Fibroblast of skin of abdomen (primary cell): ENCODE results near the gene TBC1D8.

ENCODE experiments used
- DNase-seq: peaks from one replicate; pipeline ENCODE4 v3.0.0-alpha.2; 2013

The TBC1D8 gene

GRCh38 chr2:101135412-101136296 is 15.5 kb downstream of the TBC1D8 start:
- no peak for DNase-seq

GRCh38 chr2:101133492-101134100 is 17.6 kb downstream of the TBC1D8 start:
- DNase-seq, result no peak

- DNase-seq, result no peak
These were observed 19.0 kb downstream of the TBC1D8 start for GRCh38 chr2:101132202-101132601.

- DNase-seq, result no peak
These were observed 21.1 kb downstream of the TBC1D8 start for GRCh38 chr2:101130081-101130480.

DNA sequence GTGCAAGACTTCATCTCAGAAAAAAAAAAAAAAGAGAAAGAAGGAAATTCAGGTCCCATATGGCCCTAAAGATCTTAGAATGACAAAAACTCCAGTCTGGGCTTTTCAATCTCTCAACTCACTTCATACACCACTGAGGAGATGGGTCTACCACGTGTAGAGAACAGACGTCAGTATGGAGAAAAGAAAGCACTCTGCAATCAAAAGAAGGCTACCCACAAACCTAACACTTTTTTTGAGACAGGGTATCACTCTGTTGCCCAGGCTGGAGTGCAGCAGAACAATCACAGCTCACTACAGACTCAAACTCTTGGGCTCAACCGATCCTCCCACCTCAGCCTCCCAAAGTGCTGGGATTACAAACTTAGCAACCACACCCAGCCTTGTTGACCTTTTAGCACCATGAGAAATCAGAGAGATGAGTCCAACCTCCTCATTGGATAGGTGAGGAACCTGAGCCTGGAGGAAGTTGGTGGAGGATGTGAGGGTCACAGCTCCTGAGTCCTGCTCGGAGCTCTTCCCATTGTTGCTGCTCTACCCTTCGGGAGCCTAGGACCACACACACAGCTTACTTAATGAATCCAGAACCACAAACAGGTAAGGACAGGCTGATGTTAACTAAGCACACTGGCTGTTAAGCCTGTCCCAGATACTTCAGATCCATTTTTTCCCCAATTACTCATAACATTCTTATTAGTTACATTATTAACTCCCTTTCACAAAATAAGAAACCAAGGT is 23.7 kb downstream of the TBC1D8 start:
- DNase-seq, result no peak

- DNase-seq, result no peak
These were observed 25.4 kb downstream of the TBC1D8 start for GRCh38 chr2:101125808-101126207.

DNA sequence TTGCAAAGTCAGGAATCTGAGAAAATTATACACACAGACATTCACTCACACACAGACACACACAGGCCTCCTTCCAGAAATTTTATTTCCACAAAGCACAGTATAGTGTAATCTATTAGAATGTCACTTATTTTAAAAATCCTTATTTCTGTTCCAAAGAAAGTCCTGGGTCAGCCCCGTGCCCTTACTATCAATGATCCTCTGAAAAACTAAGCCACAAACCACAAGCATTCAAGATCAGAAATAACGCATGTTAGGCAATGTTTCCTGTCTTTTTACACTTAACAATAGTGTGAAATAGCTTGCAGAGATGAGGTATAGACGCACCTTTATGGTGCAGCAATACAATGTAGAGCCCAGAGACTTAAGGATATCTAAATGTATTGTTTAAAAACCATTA is 25.8 kb downstream of the TBC1D8 start:
- DNase-seq, result no peak

DNA sequence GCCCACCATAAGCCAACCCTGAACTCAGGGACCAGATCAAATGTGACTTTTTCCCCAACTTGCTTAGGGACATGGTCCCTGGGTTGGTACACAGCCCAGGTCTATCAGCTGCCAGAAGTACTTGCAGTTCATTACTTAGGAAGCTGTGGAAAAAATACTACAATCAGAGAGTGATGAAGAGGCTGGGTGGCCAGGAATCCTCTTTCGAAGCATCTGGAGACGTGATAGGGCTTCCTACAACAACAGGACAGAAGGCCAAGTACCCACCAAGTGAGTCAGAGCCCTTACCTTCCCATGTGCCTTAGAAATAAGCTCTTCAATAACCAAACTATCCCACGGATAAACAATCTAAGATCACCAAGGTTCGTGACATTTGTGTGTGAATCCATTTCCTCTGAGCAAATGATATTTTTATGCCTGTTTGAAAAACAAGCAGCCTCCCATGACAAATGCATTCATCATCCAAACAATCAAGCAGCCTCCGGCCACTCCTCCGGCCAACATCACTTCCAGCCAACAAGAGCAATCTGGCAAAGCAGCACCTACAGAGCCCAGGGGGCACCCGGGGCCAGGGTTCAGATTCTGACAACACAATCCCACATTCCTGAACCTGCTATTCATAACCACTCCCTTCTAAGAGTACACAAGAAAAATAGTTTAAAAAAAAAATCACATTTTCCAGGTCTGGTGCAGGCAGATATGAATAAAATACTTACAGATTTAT is 26.4 kb downstream of the TBC1D8 start:
- DNase-seq, result no peak

GRCh38 chr2:101123795-101124471 is 27.2 kb downstream of the TBC1D8 start:
- no peak for DNase-seq

- DNase-seq, result no peak
These were observed 30.0 kb downstream of the TBC1D8 start for GRCh38 chr2:101121174-101121573.

DNA sequence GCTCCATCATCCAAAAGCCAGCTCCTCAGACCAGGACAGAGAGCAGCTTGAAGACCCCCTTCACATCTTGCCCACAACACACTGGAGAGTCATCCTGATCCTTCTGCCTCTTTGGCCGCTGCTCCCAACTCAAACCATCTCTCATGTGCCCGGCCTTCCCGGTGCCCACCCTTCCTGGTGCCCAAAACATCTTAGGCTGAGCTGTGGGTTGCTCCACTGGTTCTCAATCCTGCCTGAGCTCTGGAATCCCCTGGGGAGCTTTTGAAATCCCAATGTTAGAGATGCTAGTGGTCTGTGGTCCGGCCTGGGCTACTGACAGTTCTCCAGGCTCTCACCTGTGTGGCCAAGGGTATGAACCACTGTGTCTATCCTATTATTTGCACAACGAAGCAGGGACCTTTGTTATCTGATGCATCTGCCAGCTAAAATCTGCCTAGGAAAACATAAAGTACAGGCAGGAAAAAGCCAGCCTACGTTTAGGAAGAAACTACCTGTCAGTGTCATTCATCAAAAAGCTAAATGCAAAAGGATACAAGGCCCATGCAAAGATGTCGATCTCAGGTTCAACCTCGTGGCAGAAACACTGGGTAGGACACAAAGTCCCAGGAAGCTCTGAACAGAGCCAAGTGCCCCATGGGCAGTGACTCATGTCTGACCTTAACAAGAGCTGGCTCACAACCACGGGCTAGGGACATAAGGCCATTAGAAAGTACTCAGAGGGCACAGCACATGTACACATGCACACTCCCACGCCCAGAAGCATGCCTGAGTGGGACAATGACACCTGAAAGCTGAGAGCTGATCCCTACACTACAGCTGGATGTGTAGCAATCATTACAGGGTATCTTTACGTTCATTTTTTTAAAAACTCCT is 30.8 kb downstream of the TBC1D8 start:
- DNase-seq, result no peak

DNA sequence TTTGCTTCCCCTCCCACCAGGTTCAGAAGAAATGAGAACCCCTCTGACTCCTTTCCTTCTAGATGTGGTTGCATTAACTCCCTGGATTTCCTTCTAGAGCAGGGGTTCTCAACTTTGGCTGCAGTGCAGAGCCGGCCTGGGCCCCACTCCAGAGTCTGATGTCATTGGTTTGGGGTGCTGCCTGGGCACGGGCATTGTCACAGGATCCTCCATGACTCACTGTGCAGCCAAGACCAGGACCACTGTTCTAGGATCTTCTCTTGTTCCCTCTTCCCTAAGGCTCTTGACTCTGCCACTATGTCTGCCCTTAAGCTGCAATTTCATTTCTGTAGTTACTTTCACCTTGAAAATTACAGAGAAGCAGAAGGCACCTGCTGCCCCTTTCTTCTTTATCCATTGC is 31.8 kb downstream of the TBC1D8 start:
- no peak for DNase-seq

- DNase-seq, result no peak
These were observed 34.2 kb downstream of the TBC1D8 start for GRCh38 chr2:101116841-101117552.

DNA sequence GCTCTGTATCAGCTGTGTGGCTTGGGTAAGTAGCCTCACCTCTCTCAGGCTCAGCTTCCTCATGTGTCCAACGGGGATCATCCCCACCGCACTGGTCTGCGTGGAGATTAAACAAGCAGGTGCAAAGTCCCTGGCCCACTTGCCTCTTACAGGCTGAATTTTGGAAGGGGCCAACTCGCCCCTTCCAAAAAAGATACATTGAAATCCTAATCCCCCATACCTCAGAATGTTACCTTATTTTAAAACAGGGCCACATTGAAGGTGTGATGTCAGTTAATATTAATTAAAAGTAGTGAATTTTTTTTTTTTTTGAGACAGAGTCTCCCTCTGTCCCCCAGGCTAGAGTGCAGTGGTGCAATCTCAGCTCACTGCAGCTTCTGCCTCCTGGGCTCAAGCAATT is 34.8 kb downstream of the TBC1D8 start:
- DNase-seq, result no peak

DNA sequence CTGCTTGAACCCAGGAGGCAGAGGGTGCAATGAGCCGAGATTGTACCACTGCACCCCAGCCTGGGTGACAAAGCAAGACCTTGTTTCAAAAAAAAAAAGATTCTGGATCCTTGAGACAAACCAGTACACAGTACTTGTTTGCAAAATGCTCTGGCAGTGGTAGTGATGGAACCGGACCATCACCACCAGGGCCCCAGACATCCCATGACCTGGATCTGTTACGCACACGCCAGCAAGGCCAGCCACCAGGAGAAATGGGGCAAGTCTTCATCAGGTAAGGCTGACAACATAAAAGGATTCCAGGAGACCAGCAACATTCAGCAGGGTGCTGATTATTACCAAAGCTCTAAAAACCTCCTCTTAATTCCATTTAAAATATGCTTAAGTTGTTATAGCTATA is 35.5 kb downstream of the TBC1D8 start:
- no peak for DNase-seq

DNA sequence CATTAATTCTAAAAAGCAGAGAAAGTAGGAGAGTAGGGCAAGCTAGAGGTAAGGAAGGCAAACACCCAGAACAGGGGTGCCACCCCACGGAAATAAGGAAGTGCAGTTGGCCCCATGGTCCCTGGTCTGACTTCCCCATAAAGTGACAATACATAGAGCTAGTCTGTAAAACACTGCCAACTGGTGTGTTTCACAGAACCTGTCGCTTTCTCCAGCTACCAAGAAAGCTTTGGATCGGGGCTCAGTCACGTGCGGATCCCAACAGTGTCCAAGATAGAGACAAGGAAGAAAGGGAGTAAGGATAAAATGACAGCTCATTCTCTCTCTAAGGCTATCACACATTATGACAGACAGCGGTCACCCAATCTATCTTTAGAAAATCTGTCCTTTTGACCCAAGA is 36.4 kb downstream of the TBC1D8 start:
- no peak for DNase-seq

DNA sequence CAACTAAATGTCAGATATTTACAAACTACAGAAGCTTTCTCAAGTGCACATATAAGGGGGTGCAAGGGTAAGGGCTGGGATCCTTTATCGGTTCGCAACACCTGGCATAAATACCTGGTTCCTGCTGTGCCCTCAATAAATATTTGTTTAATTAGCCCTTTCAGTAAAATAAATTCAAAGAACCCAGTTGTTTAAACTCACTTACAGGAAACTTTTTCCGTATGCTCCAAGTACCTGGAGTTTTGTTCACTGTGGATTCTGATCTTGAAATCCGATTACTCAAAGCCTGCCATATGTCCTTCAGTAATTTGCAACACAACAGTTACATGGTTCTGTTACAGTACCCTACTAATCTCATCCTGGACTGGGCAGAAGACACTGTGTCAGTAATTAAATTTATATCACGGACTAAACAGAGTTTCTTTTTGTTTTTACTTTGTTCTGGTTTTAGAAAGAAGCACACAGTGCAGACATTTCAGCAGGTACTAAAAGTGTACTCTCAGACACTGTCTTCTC is 36.9 kb downstream of the TBC1D8 start:
- DNase-seq, result no peak

- DNase-seq, result peak; percentile 56
These were observed 37.5 kb downstream of the TBC1D8 start for GRCh38 chr2:101113441-101114267.

- DNase-seq, result no peak
These were observed 38.4 kb downstream of the TBC1D8 start for GRCh38 chr2:101112772-101113157.
